Measurements from ENCODE around the gene FYN. TPM values are rescaled to one million over a fixed set of nuclear protein-coding genes. Genes with fewer than 3 reads are reported as not detected.
A peak's percentile ranks its signal among the peaks of the same experiment; 100 is the strongest.
"Not testable (repeated sequence)": the region's sequence is repeated elsewhere in the genome, so short reads cannot be mapped to it uniquely, and the experiment has no call there.

FYN gene
- 207 TPM for total RNA-seq

DNA sequence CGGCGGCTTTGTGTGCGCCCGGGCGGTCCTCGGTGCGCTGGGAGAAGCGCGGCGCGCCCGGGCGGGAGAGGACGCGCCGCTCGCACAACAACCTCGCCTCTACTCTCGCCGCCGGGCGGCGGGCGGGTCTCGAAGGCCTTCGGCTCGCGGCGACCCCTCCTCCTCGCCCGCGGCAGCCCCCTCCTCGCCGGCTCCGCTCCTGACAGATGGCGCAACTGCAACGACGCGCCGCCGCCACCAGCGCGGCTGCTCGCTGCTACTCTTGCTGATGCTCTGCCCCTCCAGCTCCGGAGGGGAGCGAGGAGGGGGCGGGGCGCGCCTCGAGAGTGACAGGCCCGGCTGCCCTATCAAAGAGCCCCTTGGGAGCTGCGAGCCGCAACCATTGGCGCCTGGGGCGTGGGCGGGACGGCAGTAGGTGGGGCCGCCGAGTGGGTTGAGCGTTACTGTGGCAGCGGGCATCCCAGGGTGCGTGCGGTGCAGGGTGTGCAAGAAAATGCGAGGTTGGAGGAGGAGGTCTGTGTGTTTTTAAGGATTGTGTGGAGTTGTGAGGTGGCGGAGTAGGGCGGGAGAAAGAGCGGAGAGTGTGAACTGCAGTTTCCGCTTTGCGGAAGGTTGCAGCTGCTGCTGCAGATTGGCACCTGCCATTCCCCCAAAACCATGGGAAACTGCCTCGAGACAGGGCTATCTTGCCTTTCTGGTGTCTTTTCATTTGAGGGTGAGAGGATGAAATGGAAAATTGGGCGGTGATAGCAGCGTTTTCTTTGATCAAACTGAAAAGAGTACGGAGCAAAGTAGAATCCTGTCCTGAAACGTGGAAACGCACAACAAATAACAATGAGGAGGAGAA is at the start of gene FYN:
FYN (minus strand) TSS at position 275 of the 847 bp plus-strand sequence. CDS start 153,401 bp downstream, outside the sequence.
- Histone ChIP-seq H3K4me1 (ENCODE audit: insufficient read depth, low read length) (peaks cover 42% of the 10 kb centered on the region), H3K4me3 (ENCODE audit: low read length) (peak within 1 kb of the TSS; percentile 73), H3K27me3 (ENCODE audit: insufficient read depth, low read length) (no peaks in the 10 kb centered on the region), H3K9me3 (ENCODE audit: low read depth, low read length) (no peaks in the 10 kb centered on the region)

DNA sequence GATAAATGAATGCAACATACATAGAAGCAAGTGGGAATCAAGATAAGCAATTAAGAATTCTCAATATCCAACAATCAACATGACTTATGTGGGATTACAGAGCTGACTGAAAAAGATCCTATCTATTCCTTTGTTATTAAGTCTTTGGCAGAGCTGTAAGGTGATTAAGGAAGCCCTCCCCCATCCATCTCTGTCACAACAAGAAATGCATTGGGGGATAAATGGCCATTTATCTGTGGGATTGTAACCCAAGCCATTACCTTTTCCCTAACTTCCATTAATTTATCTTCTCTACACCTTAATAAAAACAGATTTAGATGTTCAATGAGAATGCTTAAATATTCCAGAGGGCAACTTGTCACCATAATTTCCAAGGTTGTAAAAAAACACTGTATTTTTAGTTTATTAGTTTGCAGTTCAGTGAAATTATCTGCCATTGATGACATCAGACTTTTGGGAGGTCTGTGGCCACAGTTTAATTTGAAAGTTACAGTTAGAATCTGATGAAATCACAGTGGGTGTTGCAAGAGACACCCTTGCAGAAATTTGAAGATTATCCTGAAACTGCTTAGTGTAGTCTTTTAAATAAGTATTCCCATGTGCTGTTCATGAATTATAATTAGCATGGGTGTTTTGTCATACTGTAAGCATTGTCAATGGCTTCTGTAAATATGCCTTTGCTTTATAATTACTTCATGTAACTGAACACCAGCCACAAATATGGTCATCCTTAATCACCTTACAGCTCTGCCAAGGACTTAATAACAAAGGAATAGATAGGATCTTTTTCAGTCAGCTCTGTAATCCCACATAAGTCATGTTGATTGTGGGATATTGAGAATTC is 49.4 kb upstream of the FYN start:
- no peaks in the 10 kb centered on the region for H3K27me3 ChIP-seq (ENCODE audit: insufficient read depth, low read length)
- peaks cover 34% of the 10 kb centered on the region for H3K4me1 ChIP-seq (ENCODE audit: insufficient read depth, low read length)
- no peak overlapping the region for H3K4me3 ChIP-seq (ENCODE audit: low read length)
- no peaks in the 10 kb centered on the region for H3K9me3 ChIP-seq (ENCODE audit: low read depth, low read length)

DNA sequence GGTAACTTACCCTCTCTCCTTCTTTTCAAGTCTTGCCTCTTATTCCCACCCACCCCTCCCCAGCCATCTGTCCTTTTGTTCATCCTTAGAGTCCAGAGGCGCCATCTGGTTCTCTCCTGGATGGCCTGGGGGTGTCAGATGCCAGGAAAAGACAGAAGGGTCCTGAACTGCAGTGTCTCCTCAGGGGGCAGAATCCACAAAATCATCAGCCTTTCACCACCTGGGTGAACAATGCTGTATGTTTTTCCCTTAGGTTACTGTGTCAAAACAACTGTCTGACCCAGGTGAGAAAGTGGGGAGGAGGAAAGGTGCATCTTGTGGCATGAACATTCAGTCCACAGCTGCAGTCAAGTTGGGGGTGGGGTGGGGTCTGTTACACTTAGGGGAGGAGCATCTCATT is 47.9 kb upstream of the FYN start:
- Histone ChIP-seq H3K4me3 (ENCODE audit: low read length) (no peak overlapping the region), H3K4me1 (ENCODE audit: insufficient read depth, low read length) (peaks cover 34% of the 10 kb centered on the region), H3K27me3 (ENCODE audit: insufficient read depth, low read length) (no peaks in the 10 kb centered on the region), H3K9me3 (ENCODE audit: low read depth, low read length) (no peaks in the 10 kb centered on the region)

DNA sequence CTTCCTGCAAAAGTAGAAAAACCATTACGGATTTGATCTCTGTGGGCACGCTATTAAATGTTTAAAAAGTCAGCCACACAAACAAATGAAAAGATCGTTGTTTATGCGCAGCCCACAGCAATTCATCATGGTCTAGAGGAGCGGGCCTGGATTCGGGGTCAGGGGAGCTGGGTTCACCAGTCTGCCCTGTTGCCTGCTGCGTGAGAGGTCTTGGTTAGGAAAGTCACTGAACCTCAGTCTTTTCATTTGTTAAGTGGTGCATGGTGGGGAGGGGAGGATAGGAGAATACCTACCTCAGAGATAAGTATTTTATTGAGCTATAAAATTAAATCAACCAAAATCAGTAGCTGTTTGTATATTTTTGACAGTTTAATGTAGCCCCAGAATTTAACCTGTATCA is 47.3 kb upstream of the FYN start:
- Histone ChIP-seq H3K9me3 (ENCODE audit: low read depth, low read length) (no peaks in the 10 kb centered on the region), H3K27me3 (ENCODE audit: insufficient read depth, low read length) (no peaks in the 10 kb centered on the region), H3K4me3 (ENCODE audit: low read length) (no peak overlapping the region), H3K4me1 (ENCODE audit: insufficient read depth, low read length) (peaks cover 29% of the 10 kb centered on the region)

DNA sequence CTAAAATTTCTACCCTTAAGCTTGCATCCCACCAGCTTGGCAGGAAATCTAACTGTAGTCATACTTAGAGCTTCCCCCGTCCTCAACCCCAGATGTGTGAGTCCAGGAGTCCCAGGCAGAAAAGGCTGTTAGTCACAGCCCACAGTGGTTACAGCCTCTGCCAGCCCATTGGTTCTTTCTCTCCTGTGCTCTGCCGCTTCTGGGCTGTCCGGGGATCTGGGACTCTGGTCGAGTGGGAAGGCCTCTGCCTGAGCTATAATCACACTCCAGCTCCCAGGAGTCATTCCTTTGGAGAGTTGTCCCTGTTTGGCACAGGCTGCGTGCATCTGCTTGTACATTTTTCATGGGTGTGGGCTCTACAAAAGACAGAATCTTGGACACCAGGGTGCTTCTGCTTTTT is 45.6 kb upstream of the FYN start:
- H3K4me1 ChIP-seq (ENCODE audit: insufficient read depth, low read length) = peaks cover 17% of the 10 kb centered on the region
- no peaks in the 10 kb centered on the region for H3K27me3 ChIP-seq (ENCODE audit: insufficient read depth, low read length)
- H3K4me3 ChIP-seq (ENCODE audit: low read length) = no peak overlapping the region
- H3K9me3 ChIP-seq (ENCODE audit: low read depth, low read length) = no peaks in the 10 kb centered on the region

DNA sequence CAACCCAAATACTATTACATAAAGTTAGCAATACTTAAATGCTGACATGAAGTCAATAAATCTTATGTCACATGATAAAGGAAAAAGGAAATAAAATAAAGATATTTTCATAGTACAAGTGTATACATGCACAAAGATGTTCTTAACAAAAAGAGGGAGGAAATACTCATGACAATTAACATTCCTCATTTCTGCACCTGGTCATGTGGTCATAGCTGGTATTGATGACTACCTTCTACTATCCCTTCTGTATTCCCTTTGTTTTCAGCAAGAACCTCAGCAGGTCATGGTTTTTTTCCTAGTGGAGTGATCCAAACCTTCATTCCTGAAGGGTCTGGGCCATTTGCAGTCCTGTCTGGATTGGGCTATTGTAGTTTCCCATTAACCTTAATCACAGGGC is 43.5 kb upstream of the FYN start:
- Histone ChIP-seq H3K9me3 (ENCODE audit: low read depth, low read length) (no peaks in the 10 kb centered on the region), H3K4me3 (ENCODE audit: low read length) (no peak overlapping the region), H3K4me1 (ENCODE audit: insufficient read depth, low read length) (peaks cover 11% of the 10 kb centered on the region), H3K27me3 (ENCODE audit: insufficient read depth, low read length) (no peaks in the 10 kb centered on the region)

DNA sequence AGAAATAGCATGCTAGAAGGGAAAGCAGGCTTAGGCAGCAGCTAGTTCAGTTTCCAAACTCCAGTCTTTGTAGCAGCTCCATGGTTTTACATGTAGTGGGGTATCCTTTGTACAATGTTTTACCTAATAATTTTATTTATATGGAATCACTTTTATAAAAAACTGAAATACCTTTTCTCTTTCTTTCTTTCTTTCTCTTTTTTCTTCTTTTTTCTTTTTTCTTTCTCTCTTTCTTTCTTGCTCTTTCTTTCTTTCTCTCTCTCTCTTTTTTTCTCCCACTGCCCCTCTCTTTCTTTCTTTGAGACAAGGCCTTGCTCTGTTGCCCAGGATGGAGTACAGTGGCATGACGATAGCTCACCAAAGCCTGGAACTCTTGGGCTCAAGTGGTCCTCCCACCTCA is 41.4 kb upstream of the FYN start:
- no peak overlapping the region for H3K4me3 ChIP-seq (ENCODE audit: low read length)
- H3K4me1 ChIP-seq (ENCODE audit: insufficient read depth, low read length) = peaks cover 18% of the 10 kb centered on the region
- H3K9me3 ChIP-seq (ENCODE audit: low read depth, low read length) = no peaks in the 10 kb centered on the region
- H3K27me3 ChIP-seq (ENCODE audit: insufficient read depth, low read length) = no peaks in the 10 kb centered on the region

DNA sequence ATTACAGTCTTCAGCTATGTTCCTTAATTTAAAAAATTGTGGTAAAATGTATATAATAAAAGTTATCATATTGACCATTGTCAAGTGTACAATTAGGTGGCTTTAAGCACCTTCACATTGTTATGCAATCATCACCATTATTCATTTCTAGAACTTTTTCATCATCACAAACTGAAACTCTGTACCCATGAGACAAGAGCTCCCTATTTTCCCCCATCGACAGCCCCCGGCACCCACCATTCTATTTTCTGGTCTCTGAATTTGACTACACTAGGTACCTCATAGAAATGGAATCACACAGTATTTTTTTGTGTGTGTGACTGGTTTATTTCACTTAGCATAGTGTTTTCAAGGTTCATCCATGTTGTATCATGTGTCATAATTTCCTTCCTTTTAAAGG is 39.7 kb upstream of the FYN start:
- Histone ChIP-seq H3K4me1 (ENCODE audit: insufficient read depth, low read length) (peaks cover 7% of the 10 kb centered on the region), H3K27me3 (ENCODE audit: insufficient read depth, low read length) (no peaks in the 10 kb centered on the region), H3K4me3 (ENCODE audit: low read length) (no peak overlapping the region), H3K9me3 (ENCODE audit: low read depth, low read length) (no peaks in the 10 kb centered on the region)

DNA sequence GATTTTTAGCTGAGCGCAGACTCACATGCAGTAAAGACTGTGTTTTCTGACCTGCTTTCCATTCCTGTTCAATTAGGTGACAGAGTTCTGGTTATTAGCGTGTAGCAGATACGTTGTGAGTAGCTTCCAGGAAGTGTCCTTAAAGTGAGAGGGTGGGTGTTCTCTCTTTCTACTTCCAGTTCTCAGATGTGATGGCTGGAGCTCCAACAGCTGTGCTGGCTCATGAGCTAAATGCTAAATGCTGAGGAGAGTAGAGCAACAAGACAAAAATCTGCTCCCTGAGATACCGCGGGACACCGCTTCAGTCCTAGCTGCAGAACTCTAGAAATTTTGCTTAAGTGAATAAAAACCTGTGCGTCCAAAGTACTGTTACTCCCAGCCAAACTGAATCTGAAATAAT is 38.2 kb upstream of the FYN start:
- Histone ChIP-seq H3K4me1 (ENCODE audit: insufficient read depth, low read length) (peaks cover 7% of the 10 kb centered on the region), H3K9me3 (ENCODE audit: low read depth, low read length) (no peaks in the 10 kb centered on the region), H3K27me3 (ENCODE audit: insufficient read depth, low read length) (no peaks in the 10 kb centered on the region), H3K4me3 (ENCODE audit: low read length) (no peak overlapping the region)

DNA sequence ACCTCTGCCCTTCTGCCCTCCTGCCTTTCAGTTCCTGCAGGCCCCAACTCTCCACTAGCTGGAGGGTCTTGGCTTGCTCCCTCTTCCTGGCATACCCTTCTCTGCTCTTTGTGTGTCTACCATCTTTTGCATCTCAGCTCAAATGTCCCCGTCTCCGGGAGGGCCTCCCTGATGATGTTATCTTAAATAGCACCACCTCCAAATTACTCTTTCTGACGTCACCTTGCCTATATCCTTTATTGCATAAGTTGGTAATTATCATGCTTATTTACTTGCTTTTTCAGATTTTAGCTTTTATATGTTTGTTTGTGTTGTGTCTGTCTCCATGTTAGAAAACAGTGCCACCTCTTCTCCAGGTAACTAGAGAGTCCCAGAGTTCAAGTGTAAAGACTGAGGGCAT is 36.0 kb upstream of the FYN start:
- Histone ChIP-seq H3K4me3 (ENCODE audit: low read length) (no peak overlapping the region), H3K9me3 (ENCODE audit: low read depth, low read length) (no peaks in the 10 kb centered on the region), H3K27me3 (ENCODE audit: insufficient read depth, low read length) (no peaks in the 10 kb centered on the region), H3K4me1 (ENCODE audit: insufficient read depth, low read length) (peaks cover 7% of the 10 kb centered on the region)

DNA sequence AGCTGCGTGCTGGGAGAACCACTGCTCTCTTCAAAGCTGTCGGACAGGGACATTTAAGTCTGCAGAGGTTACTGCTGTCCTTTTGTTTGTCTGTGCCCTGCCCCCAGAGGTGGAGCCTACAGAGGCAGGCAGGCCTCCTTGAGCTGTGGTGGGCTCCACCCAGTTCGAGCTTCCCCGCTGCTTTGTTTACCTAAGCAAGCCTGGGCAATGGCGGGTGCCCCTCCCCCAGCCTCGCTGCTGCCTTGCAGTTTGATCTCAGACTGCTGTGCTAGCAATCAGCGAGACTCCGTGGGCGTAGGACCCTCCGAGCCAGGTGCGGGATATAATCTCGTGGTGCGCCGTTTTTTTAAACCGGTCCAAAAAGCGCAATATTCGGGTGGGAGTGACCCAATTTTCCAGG is 35.1 kb upstream of the FYN start:
- not testable (repeated sequence) for H3K9me3 ChIP-seq (ENCODE audit: low read depth, low read length); H3K4me1 ChIP-seq (ENCODE audit: insufficient read depth, low read length); H3K4me3 ChIP-seq (ENCODE audit: low read length); H3K27me3 ChIP-seq (ENCODE audit: insufficient read depth, low read length)

DNA sequence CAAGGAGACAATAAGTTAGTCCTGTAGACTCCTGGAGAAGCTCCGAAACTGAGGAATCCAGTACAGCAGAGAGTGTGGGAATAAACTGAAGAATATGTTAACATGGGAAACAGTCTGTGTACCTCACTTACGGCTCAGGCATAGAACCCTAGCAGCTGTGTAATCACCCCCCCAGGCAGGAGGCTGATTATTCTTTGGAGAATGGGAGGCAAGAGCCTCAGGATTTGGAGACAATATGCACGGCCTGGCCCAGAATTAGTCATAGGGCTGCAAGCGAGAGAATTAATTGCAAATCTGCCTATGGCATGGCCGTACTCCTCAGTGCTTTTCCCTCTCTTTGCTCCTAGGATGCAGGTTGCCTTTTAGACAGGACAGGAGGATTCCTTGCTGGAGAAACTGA is 27.5 kb upstream of the FYN start:
- Histone ChIP-seq H3K4me3 (ENCODE audit: low read length) (no peak overlapping the region), H3K4me1 (ENCODE audit: insufficient read depth, low read length) (no peaks in the 10 kb centered on the region), H3K9me3 (ENCODE audit: low read depth, low read length) (no peaks in the 10 kb centered on the region), H3K27me3 (ENCODE audit: insufficient read depth, low read length) (no peaks in the 10 kb centered on the region)

DNA sequence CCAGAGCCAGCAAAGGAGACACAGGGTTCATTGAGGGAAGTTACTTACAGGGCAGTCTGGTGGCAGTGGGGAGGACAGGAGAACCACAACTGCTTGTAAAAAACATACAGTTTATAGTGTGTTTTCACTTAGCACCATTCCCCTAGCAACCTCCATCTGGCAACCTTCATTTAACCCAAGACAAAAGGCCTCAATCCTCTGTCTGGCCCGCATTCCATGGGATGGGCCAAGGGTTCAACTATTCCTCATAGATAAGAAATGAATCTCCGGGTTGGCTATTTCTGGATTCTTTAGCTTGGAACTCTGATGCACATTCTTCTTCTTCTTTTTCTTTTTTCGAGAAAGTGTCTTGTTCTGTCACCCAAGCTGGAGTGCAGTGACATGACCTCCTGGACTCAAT is 26.3 kb upstream of the FYN start:
- no peaks in the 10 kb centered on the region for H3K27me3 ChIP-seq (ENCODE audit: insufficient read depth, low read length)
- no peaks in the 10 kb centered on the region for H3K9me3 ChIP-seq (ENCODE audit: low read depth, low read length)
- H3K4me3 ChIP-seq (ENCODE audit: low read length) = no peak overlapping the region
- H3K4me1 ChIP-seq (ENCODE audit: insufficient read depth, low read length) = no peaks in the 10 kb centered on the region

DNA sequence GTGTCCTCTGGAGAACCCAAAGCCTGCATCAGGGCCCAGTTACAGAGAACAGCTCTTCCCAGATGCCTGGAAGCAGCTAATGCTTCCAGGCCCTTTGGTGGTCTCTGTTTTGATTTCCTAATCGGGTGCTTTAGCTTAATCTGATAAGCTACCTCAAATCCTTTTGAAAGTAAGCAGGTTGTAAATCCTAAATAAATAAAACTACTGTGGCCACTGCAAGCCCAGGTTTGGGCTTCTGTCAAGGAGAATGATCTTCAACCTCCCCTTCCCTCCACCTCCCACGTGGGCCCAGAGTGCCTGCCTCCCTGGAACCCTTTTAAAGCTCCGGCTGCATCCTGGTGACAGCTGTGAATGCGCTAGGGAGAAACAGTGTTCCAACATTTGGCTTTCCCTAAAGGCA is 25.2 kb upstream of the FYN start:
- Histone ChIP-seq H3K4me3 (ENCODE audit: low read length) (no peak overlapping the region), H3K9me3 (ENCODE audit: low read depth, low read length) (no peaks in the 10 kb centered on the region), H3K27me3 (ENCODE audit: insufficient read depth, low read length) (no peaks in the 10 kb centered on the region), H3K4me1 (ENCODE audit: insufficient read depth, low read length) (no peaks in the 10 kb centered on the region)

DNA sequence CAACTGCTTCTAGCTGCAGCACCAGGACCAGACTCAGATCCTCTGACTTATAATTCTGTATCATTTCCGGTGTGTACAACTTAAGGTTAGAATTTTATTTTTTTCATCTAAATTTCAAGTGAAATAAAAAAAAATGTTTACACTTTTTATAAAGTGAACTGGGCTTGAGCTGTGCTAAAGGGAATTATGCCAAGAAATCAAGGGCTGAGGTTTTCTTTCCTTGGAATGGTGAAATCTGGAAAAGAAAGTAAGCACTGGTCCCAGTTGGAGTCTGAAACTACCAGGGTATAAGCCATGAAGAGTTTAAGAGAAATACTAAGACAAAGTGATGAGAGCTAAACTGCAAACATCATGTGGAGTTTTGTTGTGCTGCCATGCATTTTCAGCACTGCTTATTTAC is 21.7 kb upstream of the FYN start:
- Histone ChIP-seq H3K27me3 (ENCODE audit: insufficient read depth, low read length) (no peaks in the 10 kb centered on the region), H3K4me1 (ENCODE audit: insufficient read depth, low read length) (no peaks in the 10 kb centered on the region), H3K4me3 (ENCODE audit: low read length) (no peak overlapping the region), H3K9me3 (ENCODE audit: low read depth, low read length) (no peaks in the 10 kb centered on the region)

Measured in mononuclear cell (primary cell).